ENCODE data around the gene TTBK2.

TTBK2 gene

DNA sequence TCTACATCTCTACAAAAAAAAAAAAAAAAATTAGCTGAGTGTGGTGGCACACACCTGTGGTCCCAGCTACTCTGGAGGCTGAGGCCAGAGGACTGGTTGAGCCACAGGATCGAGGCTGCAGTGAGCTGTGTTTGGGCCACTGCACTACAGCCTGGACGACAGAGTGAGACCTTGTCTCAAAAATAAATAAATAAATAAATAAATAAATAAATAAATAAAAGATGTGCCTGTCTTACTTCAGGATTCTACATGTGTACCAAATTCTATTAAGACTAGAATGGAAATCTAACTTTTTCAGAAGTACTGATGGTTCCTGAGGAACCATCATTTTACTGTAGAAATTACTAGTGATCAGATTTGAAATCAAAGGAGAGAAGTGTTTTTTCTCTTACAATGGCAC, 51.9 kb downstream of the TTBK2 start:
- DNase-seq (ENCODE audit: insufficient read length, low spot score) (no peak), FAIRE-seq (no peak)
- TF ChIP-seq POLR2A (IDR thresholded peaks at IDR 0.05; ENCODE audit: low read depth, low read length), result no peak
- no peak for TF ChIP-seq SPI1 (IDR thresholded peaks at IDR 0.05; ENCODE audit: low read depth, low read length)
- no peak for TF ChIP-seq PAX5 (IDR thresholded peaks at IDR 0.05; ENCODE audit: insufficient read depth, low read length, severe bottlenecking)
- TF ChIP-seq POLR2AphosphoS5 (IDR thresholded peaks at IDR 0.05; ENCODE audit: low read depth, low read length), result no peak
- no peak for TF ChIP-seq POU2F2 (IDR thresholded peaks at IDR 0.05; ENCODE audit: low read depth, low read length)
- no peak for TF ChIP-seq TAF1 (IDR thresholded peaks at IDR 0.05; ENCODE audit: low read depth, low read length)

GRCh38 chr15:42863572-42864239, 56.9 kb downstream of the TTBK2 start:
- DNase-seq (ENCODE audit: insufficient read length, low spot score) (no peak), FAIRE-seq (no peak)
- no peak for TF ChIP-seq PAX5 (IDR thresholded peaks at IDR 0.05; ENCODE audit: insufficient read depth, low read length, severe bottlenecking)
- no peak for TF ChIP-seq POLR2AphosphoS5 (IDR thresholded peaks at IDR 0.05; ENCODE audit: low read depth, low read length)
- TF ChIP-seq SPI1 (IDR thresholded peaks at IDR 0.05; ENCODE audit: low read depth, low read length), result no peak
- TF ChIP-seq TAF1 (IDR thresholded peaks at IDR 0.05; ENCODE audit: low read depth, low read length), result no peak
- TF ChIP-seq POLR2A (IDR thresholded peaks at IDR 0.05; ENCODE audit: low read depth, low read length), result no peak
- no peak for TF ChIP-seq POU2F2 (IDR thresholded peaks at IDR 0.05; ENCODE audit: low read depth, low read length)

DNA sequence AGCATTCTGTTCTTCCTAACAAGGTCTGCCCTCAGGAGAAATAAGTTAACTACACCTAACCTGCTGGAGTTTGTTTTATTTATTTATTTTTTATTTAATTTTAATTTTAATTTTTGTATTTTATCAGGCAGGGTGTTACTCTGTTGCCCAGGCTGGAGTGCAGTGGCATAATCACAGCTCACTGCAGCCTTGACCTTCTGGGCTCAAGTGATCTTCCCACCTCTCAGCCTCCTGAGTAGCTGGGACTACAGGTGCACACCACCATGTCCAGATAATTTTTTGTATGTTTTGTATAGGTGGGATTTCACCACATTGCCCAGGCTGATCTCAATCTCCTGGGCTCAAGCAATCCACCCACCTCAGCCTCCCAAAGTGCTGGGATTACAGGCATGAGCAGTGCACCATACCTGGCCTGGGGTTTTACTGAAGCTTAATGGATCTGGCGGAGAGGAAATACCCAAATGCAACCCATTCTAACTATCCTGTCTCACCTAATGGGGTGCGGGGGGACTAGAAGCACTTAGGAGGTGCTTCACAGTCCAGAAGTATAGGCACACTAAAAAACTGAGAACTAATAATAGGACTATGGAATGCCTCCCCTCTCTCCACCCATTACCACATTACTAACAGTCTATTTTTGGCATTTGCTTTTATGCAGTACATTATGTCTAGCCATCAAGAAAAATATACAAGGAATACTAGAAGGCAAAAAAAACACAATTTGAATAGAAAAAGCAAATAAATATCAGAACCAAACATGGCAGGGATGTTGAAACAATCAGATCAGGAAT, 61.4 kb downstream of the TTBK2 start:
- DNase-seq (ENCODE audit: insufficient read length, low spot score) (no peak), FAIRE-seq (no peak)
- TF ChIP-seq SPI1 (IDR thresholded peaks at IDR 0.05; ENCODE audit: low read depth, low read length), result no peak
- no peak for TF ChIP-seq POLR2AphosphoS5 (IDR thresholded peaks at IDR 0.05; ENCODE audit: low read depth, low read length)
- no peak for TF ChIP-seq TAF1 (IDR thresholded peaks at IDR 0.05; ENCODE audit: low read depth, low read length)
- TF ChIP-seq POLR2A (IDR thresholded peaks at IDR 0.05; ENCODE audit: low read depth, low read length), result no peak

DNA sequence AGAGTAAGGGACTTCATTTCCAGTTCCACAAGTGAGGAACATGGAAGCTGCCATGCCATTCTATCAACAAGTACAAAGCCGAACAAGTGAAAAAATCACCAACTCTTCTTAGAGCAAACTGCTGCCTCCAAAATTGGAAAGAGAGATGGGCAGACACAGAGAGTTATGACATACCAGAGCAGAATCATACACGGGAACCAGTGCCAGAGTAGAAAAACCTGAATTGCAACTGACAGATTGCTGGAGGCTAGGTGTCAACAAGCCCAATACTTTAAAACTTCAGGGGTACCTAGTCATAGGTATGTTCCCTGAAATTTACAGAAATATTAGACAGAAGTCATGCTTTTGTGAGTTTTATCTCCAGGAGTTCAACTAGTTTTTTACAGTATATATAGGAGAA, 62.0 kb downstream of the TTBK2 start:
- no peak for TF ChIP-seq POLR2A (IDR thresholded peaks at IDR 0.05; ENCODE audit: low read depth, low read length)
- no peak for TF ChIP-seq TAF1 (IDR thresholded peaks at IDR 0.05; ENCODE audit: low read depth, low read length)
- TF ChIP-seq POLR2AphosphoS5 (IDR thresholded peaks at IDR 0.05; ENCODE audit: low read depth, low read length), result no peak
- TF ChIP-seq PAX5 (IDR thresholded peaks at IDR 0.05; ENCODE audit: insufficient read depth, low read length, severe bottlenecking), result no peak
- no peak for TF ChIP-seq SPI1 (IDR thresholded peaks at IDR 0.05; ENCODE audit: low read depth, low read length)
- TF ChIP-seq POU2F2 (IDR thresholded peaks at IDR 0.05; ENCODE audit: low read depth, low read length), result no peak
- FAIRE-seq, result no peak
- DNase-seq (ENCODE audit: insufficient read length, low spot score), result no peak

DNA sequence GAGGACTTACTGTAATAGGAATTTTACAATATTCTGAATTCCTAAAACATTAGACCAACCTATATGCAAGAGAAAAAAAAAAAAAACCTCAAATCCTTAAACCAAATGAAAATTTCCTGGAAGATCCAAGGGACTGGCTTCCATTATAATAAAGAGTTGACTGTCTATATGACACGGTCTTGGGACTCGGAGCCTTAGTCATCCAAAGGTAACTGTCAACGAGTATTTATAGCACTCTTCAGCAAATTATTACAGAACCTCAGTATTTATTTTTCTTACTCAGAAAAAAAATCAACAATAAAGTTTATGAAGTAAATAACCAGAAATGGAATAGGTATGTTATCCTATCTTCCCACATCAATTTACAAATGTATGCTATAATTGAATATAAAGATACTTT, 66.0 kb downstream of the TTBK2 start:
- FAIRE-seq (no peak), DNase-seq (ENCODE audit: insufficient read length, low spot score) (no peak)
- TF ChIP-seq POLR2AphosphoS5 (IDR thresholded peaks at IDR 0.05; ENCODE audit: low read depth, low read length) (no peak), SPI1 (IDR thresholded peaks at IDR 0.05; ENCODE audit: low read depth, low read length) (no peak), PAX5 (IDR thresholded peaks at IDR 0.05; ENCODE audit: insufficient read depth, low read length, severe bottlenecking) (no peak), TAF1 (IDR thresholded peaks at IDR 0.05; ENCODE audit: low read depth, low read length) (no peak), POLR2A (IDR thresholded peaks at IDR 0.05; ENCODE audit: low read depth, low read length) (no peak), POU2F2 (IDR thresholded peaks at IDR 0.05; ENCODE audit: low read depth, low read length) (no peak)

GRCh38 chr15:42849836-42850235, 70.7 kb downstream of the TTBK2 start:
- FAIRE-seq (no peak), DNase-seq (ENCODE audit: insufficient read length, low spot score) (no peak)
- TF ChIP-seq SPI1 (IDR thresholded peaks at IDR 0.05; ENCODE audit: low read depth, low read length) (no peak), TAF1 (IDR thresholded peaks at IDR 0.05; ENCODE audit: low read depth, low read length) (no peak), POLR2A (IDR thresholded peaks at IDR 0.05; ENCODE audit: low read depth, low read length) (no peak), POLR2AphosphoS5 (IDR thresholded peaks at IDR 0.05; ENCODE audit: low read depth, low read length) (no peak), PAX5 (IDR thresholded peaks at IDR 0.05; ENCODE audit: insufficient read depth, low read length, severe bottlenecking) (no peak), POU2F2 (IDR thresholded peaks at IDR 0.05; ENCODE audit: low read depth, low read length) (no peak)

DNA sequence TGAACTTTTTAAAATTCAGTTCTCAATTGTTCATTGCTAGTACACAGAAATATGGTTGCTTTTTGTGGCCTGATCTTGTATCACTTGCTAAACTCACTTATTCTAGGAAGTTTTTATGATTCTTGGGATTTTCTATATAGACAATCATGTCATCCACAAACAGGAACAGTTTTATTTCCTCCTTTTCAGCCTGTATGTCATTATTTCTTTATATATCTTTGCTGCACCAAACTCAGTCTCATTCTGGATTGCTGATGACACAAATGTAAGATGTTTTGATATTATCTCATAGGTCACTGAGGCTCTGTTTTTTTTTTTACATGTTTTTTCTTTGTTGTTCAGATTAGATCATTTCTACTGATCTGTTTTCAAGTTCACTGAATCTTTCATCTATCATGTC, 71.7 kb downstream of the TTBK2 start:
- DNase-seq (ENCODE audit: insufficient read length, low spot score), result no peak
- TF ChIP-seq TAF1 (IDR thresholded peaks at IDR 0.05; ENCODE audit: low read depth, low read length) (no peak), POLR2AphosphoS5 (IDR thresholded peaks at IDR 0.05; ENCODE audit: low read depth, low read length) (no peak), POLR2A (IDR thresholded peaks at IDR 0.05; ENCODE audit: low read depth, low read length) (no peak), PAX5 (IDR thresholded peaks at IDR 0.05; ENCODE audit: insufficient read depth, low read length, severe bottlenecking) (no peak), POU2F2 (IDR thresholded peaks at IDR 0.05; ENCODE audit: low read depth, low read length) (no peak), SPI1 (IDR thresholded peaks at IDR 0.05; ENCODE audit: low read depth, low read length) (no peak)
- FAIRE-seq, result no peak

DNA sequence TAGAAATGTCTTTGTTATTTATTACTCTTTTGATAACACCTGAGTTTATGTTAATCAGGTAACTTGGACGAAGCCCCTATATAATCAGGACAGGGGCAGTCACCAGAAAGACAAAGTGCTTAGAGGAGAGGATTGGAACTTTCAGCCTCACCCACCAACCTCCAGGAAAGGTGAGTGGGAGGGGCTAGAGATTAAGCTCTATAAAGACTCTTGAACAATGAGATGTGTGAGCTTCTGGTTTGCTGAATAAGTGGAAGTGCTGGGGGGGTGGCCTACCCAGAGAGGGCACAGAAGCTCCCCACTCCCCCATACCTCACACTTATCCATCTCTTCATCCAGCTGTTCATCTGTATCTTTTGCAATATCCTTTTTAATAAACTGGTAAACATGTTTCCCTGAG, 73.9 kb downstream of the TTBK2 start:
- DNase-seq (ENCODE audit: insufficient read length, low spot score) (no peak), FAIRE-seq (no peak)
- TF ChIP-seq POU2F2 (IDR thresholded peaks at IDR 0.05; ENCODE audit: low read depth, low read length) (no peak), POLR2AphosphoS5 (IDR thresholded peaks at IDR 0.05; ENCODE audit: low read depth, low read length) (no peak), TAF1 (IDR thresholded peaks at IDR 0.05; ENCODE audit: low read depth, low read length) (no peak), POLR2A (IDR thresholded peaks at IDR 0.05; ENCODE audit: low read depth, low read length) (no peak), SPI1 (IDR thresholded peaks at IDR 0.05; ENCODE audit: low read depth, low read length) (no peak), PAX5 (IDR thresholded peaks at IDR 0.05; ENCODE audit: insufficient read depth, low read length, severe bottlenecking) (no peak)

GRCh38 chr15:42845581-42845980, 75.0 kb downstream of the TTBK2 start:
- TF ChIP-seq POU2F2 (IDR thresholded peaks at IDR 0.05; ENCODE audit: low read depth, low read length) (no peak), SPI1 (IDR thresholded peaks at IDR 0.05; ENCODE audit: low read depth, low read length) (no peak), PAX5 (IDR thresholded peaks at IDR 0.05; ENCODE audit: insufficient read depth, low read length, severe bottlenecking) (no peak), TAF1 (IDR thresholded peaks at IDR 0.05; ENCODE audit: low read depth, low read length) (no peak), POLR2A (IDR thresholded peaks at IDR 0.05; ENCODE audit: low read depth, low read length) (no peak), POLR2AphosphoS5 (IDR thresholded peaks at IDR 0.05; ENCODE audit: low read depth, low read length) (no peak)
- FAIRE-seq (no peak), DNase-seq (ENCODE audit: insufficient read length, low spot score) (no peak)

All from GM12891 (cell line).